Renal pelvis (tissue), 4 donors: ENCODE measurements around the gene NOL9. TPM values are rescaled to one million over a fixed set of nuclear protein-coding genes. Genes with fewer than 3 reads are reported as not detected.
A peak's percentile ranks its signal among the peaks of the same experiment; 100 is the strongest.

Experiments used
- DNase-seq: peaks from one replicate; pipeline ENCODE4 v3.0.0-alpha.2; 2013
- polyA plus RNA-seq, 3 donors: library from polyadenylated mRNA; unstranded; fragments of 120-200 nt; gene quantifications; one replicate each; pipeline ENCODE4 v1.2.1, GENCODE V29; 2013; ENCODE audit not compliant: insufficient read length in 3 of 3

NOL9 gene
- polyA plus RNA-seq, 3 donors: 13.9 to 25.2 (median 23.4) TPM

- peak; percentile 80 for DNase-seq
These were observed 63.9 kb downstream of the NOL9 start for GRCh38 chr1:6490181-6491080.

GRCh38 chr1:6489799-6490180 is 64.5 kb downstream of the NOL9 start:
- peak; percentile 65 for DNase-seq

GRCh38 chr1:6489383-6489765 is 64.9 kb downstream of the NOL9 start:
- no peak for DNase-seq

- no peak for DNase-seq
These were observed 65.5 kb downstream of the NOL9 start for GRCh38 chr1:6488602-6489382.

DNA sequence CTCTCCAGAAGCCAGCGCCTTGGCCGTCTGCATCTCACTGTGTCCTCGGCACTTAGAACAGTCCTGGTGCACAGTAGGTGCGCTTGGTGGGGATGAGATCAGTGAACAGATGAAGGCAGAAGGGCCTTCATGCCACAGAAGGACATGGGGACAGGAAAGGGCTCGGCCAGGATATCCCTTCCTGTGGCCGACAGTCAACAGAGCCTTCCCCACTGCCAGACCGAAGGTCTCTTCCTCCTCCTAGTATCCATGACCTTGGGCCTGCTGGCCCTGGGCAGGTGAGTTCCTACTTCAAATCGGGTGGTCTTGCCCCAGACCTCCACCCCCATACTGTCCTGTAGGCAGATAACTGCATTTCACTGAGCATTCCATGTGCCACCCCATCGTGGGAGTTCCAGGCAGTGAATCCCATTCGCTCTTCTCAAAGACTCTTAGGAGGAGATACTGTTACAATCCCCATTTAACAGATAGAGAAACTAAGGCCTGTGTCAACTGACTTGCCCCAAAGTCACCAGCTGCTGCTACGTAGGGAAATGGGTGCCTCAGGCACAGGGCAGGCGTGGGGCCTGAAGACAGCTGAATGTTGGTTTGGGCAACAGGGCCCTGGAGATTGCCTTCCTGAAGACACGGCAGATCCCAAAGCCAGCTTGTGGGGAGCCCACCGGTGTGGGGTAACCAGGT is 66.4 kb downstream of the NOL9 start:
- DNase-seq: no peak

GRCh38 chr1:6486433-6487011 is 67.8 kb downstream of the NOL9 start:
- DNase-seq: peak; percentile 89

DNA sequence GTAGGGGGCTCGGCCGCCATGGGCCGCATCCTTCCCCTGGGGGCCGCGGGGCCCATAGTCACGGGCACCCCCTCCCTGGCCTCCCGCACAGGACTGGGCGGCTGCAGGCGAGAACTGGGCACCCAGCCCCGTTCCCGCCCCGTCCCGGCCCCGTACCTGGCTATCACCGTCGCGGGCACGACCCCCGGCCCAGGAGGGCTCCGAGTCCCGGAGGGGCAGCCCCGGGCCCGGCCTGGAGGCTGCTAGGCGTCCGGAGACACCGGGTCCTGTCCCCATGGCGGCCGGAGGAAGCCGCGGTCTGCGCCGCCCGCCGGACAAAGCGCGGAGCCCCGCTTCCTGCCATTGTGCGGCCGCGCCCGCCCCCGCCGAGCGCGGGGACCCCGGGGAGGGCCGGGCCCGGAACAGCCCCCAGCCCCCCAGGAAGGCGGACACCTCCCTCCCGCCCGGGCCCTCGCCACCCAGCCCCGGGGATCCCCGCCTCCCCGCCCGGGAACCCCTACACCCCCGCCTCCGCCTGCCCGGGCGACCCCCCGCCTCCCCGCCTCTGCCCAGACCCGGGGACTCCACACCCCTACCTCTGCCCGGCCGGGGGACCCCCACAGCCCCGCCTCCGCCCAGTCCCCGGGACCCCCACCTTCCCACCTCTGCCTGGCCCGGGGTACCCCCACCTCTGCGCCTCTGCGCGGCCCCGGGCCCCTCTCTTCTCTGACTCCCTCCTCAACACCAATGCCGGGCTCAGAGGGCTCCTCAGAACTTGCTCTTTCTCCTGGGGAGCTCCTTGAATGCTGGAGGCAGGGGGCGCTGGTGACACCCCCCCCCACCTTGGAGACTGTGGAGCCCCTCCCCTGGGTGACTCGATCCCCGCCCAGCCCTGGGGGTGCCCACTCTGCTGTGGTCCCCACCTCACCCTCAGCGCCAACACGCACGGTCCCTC is 68.9 kb downstream of the NOL9 start:
- no peak for DNase-seq

DNA sequence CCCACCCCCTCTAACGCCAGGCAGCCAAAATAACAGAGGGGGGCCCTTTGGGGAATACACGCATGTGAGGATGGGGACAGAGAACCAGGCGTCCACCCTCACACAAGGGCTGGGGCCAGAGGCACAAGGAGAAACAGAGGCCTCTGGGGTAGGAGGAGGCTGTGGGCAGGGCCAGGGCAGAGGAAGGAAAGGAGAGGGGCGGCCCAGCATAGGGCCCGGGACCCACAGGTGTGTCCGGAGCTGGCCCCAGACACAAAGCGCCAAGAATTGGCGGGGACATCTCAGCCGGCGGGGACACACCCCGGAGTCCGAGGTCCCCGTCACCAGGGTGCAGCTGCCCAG is 69.5 kb downstream of the NOL9 start:
- DNase-seq: no peak

- no peak for DNase-seq
These were observed 70.6 kb downstream of the NOL9 start for GRCh38 chr1:6483761-6484117.

- DNase-seq: no peak
These were observed 71.1 kb downstream of the NOL9 start for GRCh38 chr1:6483017-6483760.

GRCh38 chr1:6481820-6482219 is 72.5 kb downstream of the NOL9 start:
- no peak for DNase-seq

DNA sequence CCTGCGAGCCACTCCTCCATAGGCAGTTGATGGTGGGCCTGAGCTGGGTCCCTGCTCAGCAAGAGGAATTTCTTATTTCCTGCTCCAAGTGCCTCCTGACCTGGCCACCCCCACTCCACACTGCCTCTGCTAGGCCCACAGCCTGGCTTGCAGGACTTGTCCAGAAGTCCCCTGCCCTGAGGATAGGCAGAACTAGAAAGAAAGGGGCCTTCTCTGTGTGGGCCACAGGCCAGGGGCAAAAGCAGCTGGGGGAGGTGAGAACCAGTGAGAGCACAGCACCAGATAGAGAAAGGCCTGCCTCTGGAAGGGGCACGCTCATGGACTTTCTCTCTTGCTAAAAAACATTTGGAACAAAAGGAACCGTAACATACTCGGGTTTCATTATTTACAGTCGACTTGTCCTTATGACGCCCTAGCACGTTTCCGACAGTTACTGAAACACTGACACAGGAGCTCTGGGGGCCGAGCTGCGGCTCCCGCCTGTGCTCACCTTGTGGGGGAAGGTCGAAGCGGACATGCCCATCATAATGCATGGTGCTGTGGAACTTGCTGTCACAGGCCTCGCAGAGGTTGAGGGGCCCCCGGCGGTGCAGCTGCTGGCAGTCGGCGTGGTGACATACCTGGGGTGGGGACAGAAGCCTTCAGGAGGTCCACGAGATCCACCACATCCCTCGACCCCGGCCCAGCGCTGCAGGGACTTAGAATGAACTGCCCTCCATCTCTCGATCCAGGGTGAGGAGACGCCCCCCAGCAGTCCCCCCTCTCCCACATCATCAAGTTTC is 77.1 kb downstream of the NOL9 start:
- no peak for DNase-seq

GRCh38 chr1:6476483-6476882 is 77.8 kb downstream of the NOL9 start:
- DNase-seq: no peak

DNA sequence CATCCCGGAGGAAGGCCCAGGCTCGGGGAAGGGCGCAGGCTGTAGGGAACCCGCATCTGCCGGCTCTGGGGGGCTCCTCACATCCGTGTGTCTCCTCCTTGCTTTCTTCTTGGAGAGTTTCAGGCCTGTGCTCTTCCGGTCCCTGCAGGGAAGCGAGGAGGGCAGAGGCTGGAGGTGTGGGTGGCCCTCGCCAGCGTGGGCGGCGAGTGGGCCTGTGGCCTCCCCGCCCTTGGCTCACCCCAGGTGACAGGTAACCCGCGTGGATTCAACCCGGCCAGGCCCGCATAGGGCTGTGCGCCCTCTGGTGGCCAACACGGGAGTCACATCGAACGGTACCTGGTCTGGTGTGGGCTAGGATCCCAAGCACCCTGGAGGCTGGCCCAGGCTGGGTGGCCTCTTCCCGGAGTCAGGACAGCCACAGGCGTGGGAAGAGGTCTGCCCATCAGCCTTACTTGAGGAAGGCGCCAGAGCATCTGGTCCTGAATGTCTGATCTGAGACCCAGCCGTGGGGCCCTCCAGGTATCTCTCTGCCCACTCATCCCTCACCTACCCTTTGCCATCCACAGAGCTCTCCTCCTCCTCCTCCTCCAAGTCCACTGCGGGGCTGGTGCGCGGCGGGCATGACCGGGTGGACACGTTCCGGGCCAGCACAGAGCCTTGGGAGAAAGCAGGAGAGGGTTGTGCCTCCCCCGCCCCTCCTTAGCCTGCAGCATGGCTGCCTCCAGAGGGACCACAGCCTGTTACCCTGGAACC is 78.8 kb downstream of the NOL9 start:
- no peak for DNase-seq

DNA sequence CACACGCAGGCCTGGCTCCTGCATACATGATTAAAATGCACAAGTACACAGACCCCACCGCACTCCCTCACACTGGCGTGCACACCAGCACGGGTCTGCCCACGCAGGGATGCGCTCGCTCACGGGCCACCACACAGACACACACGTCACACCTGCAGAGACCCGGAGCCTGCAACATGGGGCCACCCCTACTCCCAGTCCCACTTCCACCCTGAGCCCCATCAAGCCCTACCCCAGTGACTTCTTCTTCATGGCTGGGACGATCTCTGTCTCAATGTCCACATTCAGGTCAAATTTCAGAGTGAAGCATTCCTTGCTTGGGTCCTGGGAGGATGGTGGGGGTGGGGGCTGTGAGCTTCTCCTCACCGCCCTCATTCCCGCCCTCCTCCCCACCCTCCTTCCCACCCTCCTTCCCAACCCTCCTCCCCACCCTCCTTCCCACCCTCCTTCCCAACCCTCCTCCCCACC is 79.5 kb downstream of the NOL9 start:
- DNase-seq: no peak

DNA sequence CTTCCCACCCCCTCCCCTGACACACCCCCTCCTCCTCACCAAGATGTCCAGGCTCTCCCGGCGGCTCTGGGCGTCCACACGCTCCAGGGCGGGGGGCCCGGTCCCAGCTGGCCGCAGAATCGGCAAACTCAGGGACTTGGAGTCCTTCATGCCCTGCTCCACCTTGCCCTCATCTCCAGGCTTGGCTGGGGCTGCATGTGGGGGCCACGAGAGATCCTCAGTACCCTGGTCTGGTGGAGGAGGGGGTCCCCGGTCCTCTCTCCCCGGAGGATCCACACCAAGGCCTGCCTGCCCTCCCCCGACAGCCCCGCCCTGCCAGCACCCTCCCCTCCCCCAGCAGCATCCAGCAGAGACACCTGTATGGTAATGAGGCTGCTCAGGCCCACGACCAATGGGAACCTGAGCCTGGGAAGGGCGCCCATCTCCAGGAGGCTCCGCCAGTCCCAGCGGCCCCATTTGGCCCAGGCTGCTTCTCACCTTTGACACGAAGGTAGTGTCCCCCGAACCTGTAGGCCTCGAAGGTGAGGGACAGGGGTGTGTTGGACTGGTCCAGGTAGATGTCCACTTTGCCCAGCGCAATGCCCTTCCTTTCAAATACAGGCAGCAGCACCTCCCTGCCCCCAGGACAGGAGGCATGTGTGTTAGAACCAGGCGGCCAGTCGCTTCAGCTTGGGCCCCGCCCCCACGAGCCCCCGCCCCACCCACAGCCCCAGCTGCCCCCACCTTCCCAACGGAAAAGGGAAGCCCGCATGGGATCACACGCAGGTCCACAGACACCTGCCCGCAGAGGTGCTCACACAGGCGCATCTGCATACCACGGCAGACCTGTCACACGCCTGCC is 80.1 kb downstream of the NOL9 start:
- no peak for DNase-seq

DNA sequence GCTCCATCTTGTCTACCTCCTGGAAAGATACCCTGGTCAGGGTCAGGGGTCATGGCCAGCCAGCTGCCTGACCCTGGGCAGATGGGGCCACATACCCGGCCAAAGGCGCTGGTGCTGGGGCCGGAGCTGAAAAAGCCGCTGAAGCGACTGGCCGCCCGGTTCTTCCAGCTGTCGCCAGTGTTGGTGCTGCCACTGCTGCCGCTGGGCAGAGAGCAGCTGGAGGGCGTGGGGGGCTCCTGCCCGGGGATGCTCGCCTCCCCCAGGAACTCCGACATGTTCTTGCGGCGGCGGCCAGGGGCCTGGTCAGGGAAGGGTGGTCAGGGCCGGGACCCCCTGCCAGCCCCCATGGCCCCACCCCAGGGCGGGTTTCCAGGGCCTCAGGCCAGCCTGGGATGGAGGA is 81.2 kb downstream of the NOL9 start:
- no peak for DNase-seq

DNA sequence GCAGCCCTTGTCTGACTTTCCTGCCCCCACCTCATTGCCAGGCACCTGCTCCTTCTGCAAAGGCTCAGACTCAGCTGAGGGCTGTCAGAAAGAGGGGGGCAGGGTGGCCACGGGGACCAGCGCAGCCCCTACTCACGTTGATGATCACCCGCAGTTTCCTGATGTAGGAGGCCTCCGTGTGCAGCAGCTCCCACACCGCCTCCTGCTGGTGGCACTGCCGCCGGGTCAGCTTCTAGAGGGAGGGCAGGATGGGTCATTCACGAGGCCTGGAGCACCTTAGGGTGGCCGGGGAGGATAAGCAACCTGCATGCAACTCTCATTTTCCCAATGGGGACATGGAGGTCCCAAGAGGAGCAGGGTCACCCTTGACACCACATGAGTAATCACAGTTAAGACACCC is 81.9 kb downstream of the NOL9 start:
- DNase-seq: no peak
